ENCODE data around the gene AMBP. TPM values are rescaled to one million over a fixed set of nuclear protein-coding genes. Genes with fewer than 3 reads are reported as not detected.

AMBP gene
- total and polyA plus RNA-seq, 2 of the 13 experiments (the other 11 are each of a cell fraction or from before 2014, with no cell fraction given), result 1,510 to 2,580 TPM

DNA sequence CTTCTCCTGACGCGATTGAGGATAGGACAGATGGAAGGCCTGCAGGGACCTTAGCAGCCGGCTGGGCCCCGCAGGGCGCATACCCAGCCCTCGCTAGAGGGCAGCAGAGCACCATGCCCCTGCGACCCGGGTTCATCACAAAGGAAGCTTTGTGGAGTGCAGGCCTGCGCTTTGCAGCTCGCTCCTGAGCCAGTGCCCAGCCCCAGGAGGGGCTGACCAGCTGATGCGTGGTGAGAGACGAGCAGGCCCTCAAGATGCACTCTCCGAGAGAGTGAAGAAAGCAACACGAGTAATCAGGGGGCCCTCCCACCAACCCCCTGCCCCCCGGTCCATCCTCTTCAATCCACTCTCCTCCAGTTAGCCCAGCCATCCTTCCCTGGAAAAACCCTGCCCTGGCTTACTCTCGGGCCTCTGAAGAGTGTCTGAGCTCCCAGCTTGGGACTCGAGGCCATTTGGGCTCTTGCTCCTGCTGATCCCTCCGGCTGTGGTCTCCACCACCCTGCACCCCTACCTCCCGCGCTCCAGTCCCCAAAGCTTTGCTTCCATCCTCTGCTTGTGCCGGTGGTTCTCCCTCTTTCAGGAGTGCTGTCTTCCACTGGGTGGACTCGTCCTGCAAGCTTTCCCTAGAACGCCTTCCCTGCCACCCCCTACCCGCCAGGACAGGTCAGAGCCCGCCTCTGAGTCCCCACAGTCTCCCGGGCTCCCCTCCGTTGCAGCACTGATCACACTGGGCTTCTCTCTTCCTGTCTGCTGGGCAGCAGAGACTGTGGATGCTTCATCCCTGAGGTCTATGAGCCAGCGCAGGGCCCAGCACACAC is 30.1 kb upstream of the AMBP start (continued):
- TF ChIP-seq, protein P1, sequence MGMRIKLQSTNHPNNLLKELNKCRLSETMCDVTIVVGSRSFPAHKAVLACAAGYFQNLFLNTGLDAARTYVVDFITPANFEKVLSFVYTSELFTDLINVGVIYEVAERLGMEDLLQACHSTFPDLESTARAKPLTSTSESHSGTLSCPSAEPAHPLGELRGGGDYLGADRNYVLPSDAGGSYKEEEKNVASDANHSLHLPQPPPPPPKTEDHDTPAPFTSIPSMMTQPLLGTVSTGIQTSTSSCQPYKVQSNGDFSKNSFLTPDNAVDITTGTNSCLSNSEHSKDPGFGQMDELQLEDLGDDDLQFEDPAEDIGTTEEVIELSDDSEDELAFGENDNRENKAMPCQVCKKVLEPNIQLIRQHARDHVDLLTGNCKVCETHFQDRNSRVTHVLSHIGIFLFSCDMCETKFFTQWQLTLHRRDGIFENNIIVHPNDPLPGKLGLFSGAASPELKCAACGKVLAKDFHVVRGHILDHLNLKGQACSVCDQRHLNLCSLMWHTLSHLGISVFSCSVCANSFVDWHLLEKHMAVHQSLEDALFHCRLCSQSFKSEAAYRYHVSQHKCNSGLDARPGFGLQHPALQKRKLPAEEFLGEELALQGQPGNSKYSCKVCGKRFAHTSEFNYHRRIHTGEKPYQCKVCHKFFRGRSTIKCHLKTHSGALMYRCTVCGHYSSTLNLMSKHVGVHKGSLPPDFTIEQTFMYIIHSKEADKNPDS (CRISPR knock-in tag; IDR thresholded peaks at IDR 0.05), result no peak
- 0 out of 2 replicates have a peak, but pooled peaks have one; percentile 47 for TF ChIP-seq ZFP37 (CRISPR knock-in tag; IDR thresholded peaks at IDR 0.05; ENCODE audit: borderline replicate concordance)
- TF ChIP-seq KLF15 (CRISPR knock-in tag; IDR thresholded peaks at IDR 0.05; ENCODE audit: borderline replicate concordance), result no peak
- peak; percentile 77; the same call in 1 of the 2 replicates for TF ChIP-seq ZNF331 (CRISPR knock-in tag; IDR thresholded peaks at IDR 0.05)
- TF ChIP-seq ZNF296 (CRISPR knock-in tag; conservative IDR thresholded peaks at IDR 0.05), result no peak
- TF ChIP-seq ZNF343 (CRISPR knock-in tag; IDR thresholded peaks at IDR 0.05), result no peak
- TF ChIP-seq SMAD9 (CRISPR knock-in tag; IDR thresholded peaks at IDR 0.05), result no peak
- TF ChIP-seq, protein P2, sequence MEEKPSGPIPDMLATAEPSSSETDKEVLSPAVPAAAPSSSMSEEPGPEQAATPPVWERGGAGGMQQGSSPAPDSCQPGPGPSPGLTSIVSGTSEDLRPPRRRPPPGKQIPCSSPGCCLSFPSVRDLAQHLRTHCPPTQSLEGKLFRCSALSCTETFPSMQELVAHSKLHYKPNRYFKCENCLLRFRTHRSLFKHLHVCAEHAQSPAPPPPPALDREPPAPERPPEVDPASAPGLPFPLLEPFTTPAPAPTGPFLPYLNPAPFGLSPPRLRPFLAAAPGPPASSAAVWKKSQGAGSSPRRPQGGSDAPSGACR (CRISPR knock-in tag; IDR thresholded peaks at IDR 0.05), result no peak
- 0 out of 2 replicates have a peak, but pooled peaks have one; percentile 30 for TF ChIP-seq ZBTB7A (CRISPR knock-in tag; IDR thresholded peaks at IDR 0.05)
- TF ChIP-seq KDM1A (CRISPR knock-in tag; IDR thresholded peaks at IDR 0.05), result no peak
- peak; percentile 88 for TF ChIP-seq RBAK (CRISPR knock-in tag; IDR thresholded peaks at IDR 0.05)
- TF ChIP-seq ZNF30 (CRISPR knock-in tag; IDR thresholded peaks at IDR 0.05), result no peak
- TF ChIP-seq ETV5 (CRISPR knock-in tag; IDR thresholded peaks at IDR 0.05; ENCODE audit: borderline replicate concordance), result peak; percentile 64; the same call in 1 of the 2 replicates
- TF ChIP-seq ZNF773 (CRISPR knock-in tag; IDR thresholded peaks at IDR 0.05; ENCODE audit: borderline replicate concordance), result no peak
- TF ChIP-seq HNRNPLL (IDR thresholded peaks at IDR 0.05; ENCODE audit: low read depth, low read length, poor library complexity, severe bottlenecking), result peak; percentile 42
- TF ChIP-seq FOXK2 (IDR thresholded peaks at IDR 0.05), result no peak
- TF ChIP-seq, protein P3, sequence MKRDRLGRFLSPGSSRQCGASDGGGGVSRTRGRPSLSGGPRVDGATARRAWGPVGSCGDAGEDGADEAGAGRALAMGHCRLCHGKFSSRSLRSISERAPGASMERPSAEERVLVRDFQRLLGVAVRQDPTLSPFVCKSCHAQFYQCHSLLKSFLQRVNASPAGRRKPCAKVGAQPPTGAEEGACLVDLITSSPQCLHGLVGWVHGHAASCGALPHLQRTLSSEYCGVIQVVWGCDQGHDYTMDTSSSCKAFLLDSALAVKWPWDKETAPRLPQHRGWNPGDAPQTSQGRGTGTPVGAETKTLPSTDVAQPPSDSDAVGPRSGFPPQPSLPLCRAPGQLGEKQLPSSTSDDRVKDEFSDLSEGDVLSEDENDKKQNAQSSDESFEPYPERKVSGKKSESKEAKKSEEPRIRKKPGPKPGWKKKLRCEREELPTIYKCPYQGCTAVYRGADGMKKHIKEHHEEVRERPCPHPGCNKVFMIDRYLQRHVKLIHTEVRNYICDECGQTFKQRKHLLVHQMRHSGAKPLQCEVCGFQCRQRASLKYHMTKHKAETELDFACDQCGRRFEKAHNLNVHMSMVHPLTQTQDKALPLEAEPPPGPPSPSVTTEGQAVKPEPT (CRISPR knock-in tag; IDR thresholded peaks at IDR 0.05; ENCODE audit: low read depth), result 0 out of 2 replicates have a peak, but pooled peaks have one; percentile 33
- TF ChIP-seq NRL (CRISPR knock-in tag; IDR thresholded peaks at IDR 0.05; ENCODE audit: borderline replicate concordance), result 0 out of 2 replicates have a peak, but pooled peaks have one; percentile 39
- no peak for TF ChIP-seq HOXA7 (CRISPR knock-in tag; IDR thresholded peaks at IDR 0.05)
- TF ChIP-seq, protein P4, sequence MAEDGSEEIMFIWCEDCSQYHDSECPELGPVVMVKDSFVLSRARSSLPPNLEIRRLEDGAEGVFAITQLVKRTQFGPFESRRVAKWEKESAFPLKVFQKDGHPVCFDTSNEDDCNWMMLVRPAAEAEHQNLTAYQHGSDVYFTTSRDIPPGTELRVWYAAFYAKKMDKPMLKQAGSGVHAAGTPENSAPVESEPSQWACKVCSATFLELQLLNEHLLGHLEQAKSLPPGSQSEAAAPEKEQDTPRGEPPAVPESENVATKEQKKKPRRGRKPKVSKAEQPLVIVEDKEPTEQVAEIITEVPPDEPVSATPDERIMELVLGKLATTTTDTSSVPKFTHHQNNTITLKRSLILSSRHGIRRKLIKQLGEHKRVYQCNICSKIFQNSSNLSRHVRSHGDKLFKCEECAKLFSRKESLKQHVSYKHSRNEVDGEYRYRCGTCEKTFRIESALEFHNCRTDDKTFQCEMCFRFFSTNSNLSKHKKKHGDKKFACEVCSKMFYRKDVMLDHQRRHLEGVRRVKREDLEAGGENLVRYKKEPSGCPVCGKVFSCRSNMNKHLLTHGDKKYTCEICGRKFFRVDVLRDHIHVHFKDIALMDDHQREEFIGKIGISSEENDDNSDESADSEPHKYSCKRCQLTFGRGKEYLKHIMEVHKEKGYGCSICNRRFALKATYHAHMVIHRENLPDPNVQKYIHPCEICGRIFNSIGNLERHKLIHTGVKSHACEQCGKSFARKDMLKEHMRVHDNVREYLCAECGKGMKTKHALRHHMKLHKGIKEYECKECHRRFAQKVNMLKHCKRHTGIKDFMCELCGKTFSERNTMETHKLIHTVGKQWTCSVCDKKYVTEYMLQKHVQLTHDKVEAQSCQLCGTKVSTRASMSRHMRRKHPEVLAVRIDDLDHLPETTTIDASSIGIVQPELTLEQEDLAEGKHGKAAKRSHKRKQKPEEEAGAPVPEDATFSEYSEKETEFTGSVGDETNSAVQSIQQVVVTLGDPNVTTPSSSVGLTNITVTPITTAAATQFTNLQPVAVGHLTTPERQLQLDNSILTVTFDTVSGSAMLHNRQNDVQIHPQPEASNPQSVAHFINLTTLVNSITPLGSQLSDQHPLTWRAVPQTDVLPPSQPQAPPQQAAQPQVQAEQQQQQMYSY (CRISPR knock-in tag; IDR thresholded peaks at IDR 0.05), result no peak
- TF ChIP-seq RXRA (CRISPR knock-in tag; IDR thresholded peaks at IDR 0.05), result peak; percentile 52; the same call in 1 of the 2 replicates
- no peak for TF ChIP-seq KDM5A (IDR thresholded peaks at IDR 0.05; ENCODE audit: borderline replicate concordance, low read length)
